Keratinocyte (primary cell): Measurements from ENCODE around the gene INHBE. TPM values are rescaled to one million over a fixed set of nuclear protein-coding genes. Genes with fewer than 3 reads are reported as not detected.

Experiments
- DNase-seq: peaks from one replicate; pipeline ENCODE4 v3.0.0-alpha.2; 2011; ENCODE audit warnings: low read depth, missing footprints, low spot score
- FAIRE-seq: peaks from 2 replicates; lab custom pipeline; 2011; peaks lifted over from hg19 to GRCh38; lab: Jason Lieb, UNC
- H2AFZ ChIP-seq: 2 replicates; pipeline ENCODE4 v1.6.0; 2012; ENCODE audit warnings: low read length, control low read depth, inconsistent platforms; ENCODE audit not compliant: control insufficient read depth
- H3K27ac ChIP-seq: 2 replicates; pipeline ENCODE4 v1.5.1; 2011; ENCODE audit warnings: low read length; ENCODE audit not compliant: control insufficient read depth, insufficient read depth
- H3K27me3 ChIP-seq: 3 replicates; pipeline ENCODE4 v1.6.0; 2011; ENCODE audit warnings: low read length; ENCODE audit not compliant: control insufficient read depth, insufficient read depth; ENCODE audit errors: extremely low read depth
- H3K36me3 ChIP-seq, 2 experiments: 2 replicates in 1 of 2; 3 replicates in 1 of 2; pipeline ENCODE4 v1.5.1; 2011; ENCODE audit warnings: low read length in 2 of 2, mild to moderate bottlenecking in 1 of 2; ENCODE audit not compliant: control insufficient read depth in 2 of 2, insufficient read depth in 2 of 2; ENCODE audit errors: extremely low read depth in 1 of 2
- H3K4me1 ChIP-seq: 3 replicates; pipeline ENCODE4 v1.5.1; 2011; ENCODE audit warnings: low read length; ENCODE audit not compliant: control insufficient read depth, insufficient read depth; ENCODE audit errors: extremely low read depth
- H3K4me2 ChIP-seq: 3 replicates; pipeline ENCODE4 v1.6.0; 2011; ENCODE audit warnings: low read depth, low read length; ENCODE audit not compliant: control insufficient read depth, insufficient read depth; ENCODE audit errors: extremely low read depth
- H3K4me3 ChIP-seq, 3 experiments: fragments of 200-600 bp in 1 of 3; sonication (generic) in 1 of 3; 2 replicates in 2 of 3; 3 replicates in 1 of 3; pipeline ENCODE4 v1.5.1; 2011 to 2016; ENCODE audit warnings: low read length in 3 of 3, mild to moderate bottlenecking in 3 of 3, control low read depth in 2 of 3, inconsistent platforms in 1 of 3, low read depth in 1 of 3, mixed read lengths in 1 of 3, mixed run types in 1 of 3, moderate library complexity in 1 of 3; ENCODE audit not compliant: control insufficient read depth in 2 of 3, insufficient read depth in 2 of 3; ENCODE audit errors: extremely low read depth in 1 of 3
- H3K79me2 ChIP-seq: 2 replicates; pipeline ENCODE4 v1.6.0; 2012; ENCODE audit warnings: low read length; ENCODE audit not compliant: control insufficient read depth, insufficient read depth
- H3K9ac ChIP-seq: 3 replicates; pipeline ENCODE4 v1.6.0; 2011; ENCODE audit warnings: low read length; ENCODE audit not compliant: control insufficient read depth, insufficient read depth; ENCODE audit errors: extremely low read depth
- H3K9me1 ChIP-seq: 3 replicates; pipeline ENCODE4 v1.6.0; 2011; ENCODE audit warnings: low read length; ENCODE audit not compliant: control insufficient read depth, insufficient read depth; ENCODE audit errors: extremely low read depth
- H3K9me3 ChIP-seq: 2 replicates; pipeline ENCODE4 v1.5.1; 2012; ENCODE audit warnings: low read depth, low read length; ENCODE audit not compliant: control insufficient read depth
- H4K20me1 ChIP-seq: 3 replicates; pipeline ENCODE4 v1.6.0; 2011; ENCODE audit warnings: low read length; ENCODE audit not compliant: control insufficient read depth, insufficient read depth; ENCODE audit errors: extremely low read depth
- EZH2 ChIP-seq: IDR thresholded peaks from one replicate; pipeline ENCODE4 v1.6.1; 2012; ENCODE audit warnings: inconsistent platforms, mild to moderate bottlenecking, low read length, moderate library complexity
- dilution Hi-C: fragments of 300-500 bp; cut with MboI; formaldehyde crosslinking; loops from one replicate; pipeline ENCODE4 v1.7.0; 2020; ENCODE audit warnings: low sequenced_read_pairs; ENCODE audit not compliant: extremely low pct_ligation_motif_present
- polyA plus RNA-seq, 5 experiments: library from polyadenylated mRNA; depleted of rRNA in 3 of 5; stranded (reverse) in 3 of 5; stranded (forward) in 1 of 5; unstranded in 1 of 5; fragments of >200 nt; gene quantifications; 1 replicate in 1 of 5; 2 replicates in 3 of 5; 3 replicates in 1 of 5; pipeline versions ENCODE4 v1.2.1 to v1.2.3, GENCODE V29; 2011 to 2012; ENCODE audit warnings: missing spikeins in 2 of 5, low read depth in 1 of 5, low replicate concordance in 1 of 5
- TF ChIP-seq, protein P1 (sequence below), 3 experiments: IDR thresholded peaks in 1 of 3; conservative IDR thresholded peaks in 1 of 3; optimal IDR thresholded peaks in 1 of 3; 2 replicates in 2 of 3; 3 replicates in 1 of 3; pipeline versions ENCODE3 to v1.5.1; 2011; ENCODE audit warnings: low read length in 3 of 3, mild to moderate bottlenecking in 3 of 3, moderate library complexity in 2 of 3, control low read depth in 1 of 3, inconsistent platforms in 1 of 3; ENCODE audit not compliant: insufficient read depth in 2 of 3; ENCODE audit errors: extremely low read depth in 1 of 3

The INHBE gene
- polyA plus RNA-seq, 1 donor (not counting 4 experiments of a cell fraction or from before 2014, with no cell fraction given): not detected

DNA sequence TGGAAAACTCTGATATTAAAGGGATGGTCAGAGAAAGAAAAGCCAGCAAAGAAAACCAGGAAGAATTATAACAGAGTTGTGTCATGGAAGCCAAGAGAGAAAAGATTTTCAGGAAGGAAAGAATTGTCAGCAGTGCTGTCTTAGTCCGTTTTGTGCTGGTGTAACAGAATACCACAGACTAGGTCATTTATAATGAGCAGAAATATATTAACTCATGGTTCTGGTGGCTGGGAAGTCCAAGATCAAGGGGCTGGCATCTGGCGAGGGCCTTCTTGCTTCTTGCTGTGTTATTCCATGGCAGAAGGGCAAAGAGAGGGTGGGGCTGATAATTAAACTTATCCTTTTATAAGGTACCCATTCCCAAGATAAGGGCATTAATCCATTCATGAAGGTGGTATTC lies 6.4 kb upstream of the INHBE start:
- H3K9me3 ChIP-seq: no peaks in the 10 kb centered on the region
- H3K9ac ChIP-seq: no peak overlapping the region
- FAIRE-seq (no peak), DNase-seq (no peak)
- no peak overlapping the region for H3K4me2 ChIP-seq
- H3K4me1 ChIP-seq: no peaks in the 10 kb centered on the region
- H4K20me1 ChIP-seq: no peaks in the 10 kb centered on the region
- H3K27me3 ChIP-seq: peaks cover 7% of the 10 kb centered on the region
- H3K4me3 ChIP-seq: no peak overlapping the region
- H3K27ac ChIP-seq: no peak overlapping the region
- no peaks in the 10 kb centered on the region for H3K79me2 ChIP-seq
- no peak overlapping the region for H2AFZ ChIP-seq
- no peaks in the 10 kb centered on the region for H3K9me1 ChIP-seq
- H3K36me3 ChIP-seq: no peaks in the 10 kb centered on the region
- TF ChIP-seq, protein P1, sequence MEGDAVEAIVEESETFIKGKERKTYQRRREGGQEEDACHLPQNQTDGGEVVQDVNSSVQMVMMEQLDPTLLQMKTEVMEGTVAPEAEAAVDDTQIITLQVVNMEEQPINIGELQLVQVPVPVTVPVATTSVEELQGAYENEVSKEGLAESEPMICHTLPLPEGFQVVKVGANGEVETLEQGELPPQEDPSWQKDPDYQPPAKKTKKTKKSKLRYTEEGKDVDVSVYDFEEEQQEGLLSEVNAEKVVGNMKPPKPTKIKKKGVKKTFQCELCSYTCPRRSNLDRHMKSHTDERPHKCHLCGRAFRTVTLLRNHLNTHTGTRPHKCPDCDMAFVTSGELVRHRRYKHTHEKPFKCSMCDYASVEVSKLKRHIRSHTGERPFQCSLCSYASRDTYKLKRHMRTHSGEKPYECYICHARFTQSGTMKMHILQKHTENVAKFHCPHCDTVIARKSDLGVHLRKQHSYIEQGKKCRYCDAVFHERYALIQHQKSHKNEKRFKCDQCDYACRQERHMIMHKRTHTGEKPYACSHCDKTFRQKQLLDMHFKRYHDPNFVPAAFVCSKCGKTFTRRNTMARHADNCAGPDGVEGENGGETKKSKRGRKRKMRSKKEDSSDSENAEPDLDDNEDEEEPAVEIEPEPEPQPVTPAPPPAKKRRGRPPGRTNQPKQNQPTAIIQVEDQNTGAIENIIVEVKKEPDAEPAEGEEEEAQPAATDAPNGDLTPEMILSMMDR (optimal IDR thresholded peaks at IDR 0.05 in 1 of 3, IDR thresholded peaks at IDR 0.05 in 1 of 3, conservative IDR thresholded peaks at IDR 0.05 in 1 of 3; ENCODE audit: extremely low read depth in 1 of 3, insufficient read depth in 2 of 3, low read length in 3 of 3): no peak
- no peak for TF ChIP-seq EZH2
- dilution Hi-C loops: no loop called here

DNA sequence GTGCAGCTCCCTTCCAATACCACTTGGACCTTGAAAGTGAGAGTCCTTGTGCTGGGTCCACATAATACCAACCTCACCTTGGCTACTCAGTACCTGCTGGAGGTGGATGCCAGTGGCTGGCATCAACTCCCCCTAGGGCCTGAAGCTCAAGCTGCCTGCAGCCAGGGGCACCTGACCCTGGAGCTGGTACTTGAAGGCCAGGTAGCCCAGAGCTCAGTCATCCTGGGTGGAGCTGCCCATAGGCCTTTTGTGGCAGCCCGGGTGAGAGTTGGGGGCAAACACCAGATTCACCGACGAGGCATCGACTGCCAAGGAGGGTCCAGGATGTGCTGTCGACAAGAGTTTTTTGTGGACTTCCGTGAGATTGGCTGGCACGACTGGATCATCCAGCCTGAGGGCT lies 5.7 kb upstream of the INHBE start:
- dilution Hi-C loops: no loop called here
- H3K4me2 ChIP-seq: no peak overlapping the region

More for the DNA sequence above, 5.7 kb upstream of the INHBE start:
- no peaks in the 10 kb centered on the region for H3K9me1 ChIP-seq
- H3K9me3 ChIP-seq: no peaks in the 10 kb centered on the region
- FAIRE-seq: no peak
- H3K27me3 ChIP-seq: peaks cover 7% of the 10 kb centered on the region
- no peak overlapping the region for H3K27ac ChIP-seq
- H3K36me3 ChIP-seq: no peaks in the 10 kb centered on the region
- H3K9ac ChIP-seq: no peak overlapping the region
- no peak overlapping the region for H2AFZ ChIP-seq
- H3K79me2 ChIP-seq: no peaks in the 10 kb centered on the region
- TF ChIP-seq EZH2: no peak
- TF ChIP-seq, protein P1 (optimal IDR thresholded peaks at IDR 0.05 in 1 of 3, IDR thresholded peaks at IDR 0.05 in 1 of 3, conservative IDR thresholded peaks at IDR 0.05 in 1 of 3; ENCODE audit: extremely low read depth in 1 of 3, insufficient read depth in 2 of 3, low read length in 3 of 3): no peak
- H3K4me1 ChIP-seq: no peaks in the 10 kb centered on the region
- H3K4me3 ChIP-seq: no peak overlapping the region
- no peaks in the 10 kb centered on the region for H4K20me1 ChIP-seq
- no peak for DNase-seq
